ENCODE data around the gene FAP.

Gene FAP

DNA sequence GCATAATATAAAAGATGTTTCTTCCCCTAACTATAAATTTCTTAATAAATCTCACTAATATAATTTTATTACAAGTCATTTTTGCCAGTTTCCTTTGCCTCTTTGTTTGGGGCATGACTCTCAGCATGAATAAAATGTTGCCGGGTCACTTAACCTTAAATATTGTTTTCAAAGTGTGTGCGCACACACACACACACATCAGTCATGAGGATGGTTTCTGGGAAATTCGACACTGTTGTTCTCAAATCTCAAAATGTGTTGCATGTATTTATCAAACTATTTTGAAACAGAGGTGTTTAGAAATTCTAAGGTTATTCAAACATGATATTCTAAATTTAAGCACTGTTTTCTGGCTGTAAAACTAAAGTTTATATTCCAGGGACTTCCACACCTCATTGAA, 31.5 kb downstream of the FAP start:
- DNase-seq (ENCODE audit: low read depth in 1 of 2, low spot score in 1 of 2), result no peak
- TF ChIP-seq GABPA (IDR thresholded peaks at IDR 0.05; ENCODE audit: low read depth), result no peak
- TF ChIP-seq REST (IDR thresholded peaks at IDR 0.05; ENCODE audit: insufficient replicate concordance, low read depth), result no peak
- TF ChIP-seq CTCF (IDR thresholded peaks at IDR 0.05; ENCODE audit: insufficient read depth, low read length), result no peak
- TF ChIP-seq SPI1 (IDR thresholded peaks at IDR 0.05; ENCODE audit: borderline replicate concordance, low read depth), result no peak
- TF ChIP-seq POLR2AphosphoS5 (IDR thresholded peaks at IDR 0.05; ENCODE audit: low read depth), result no peak
- no peak overlapping the region for H3K27ac ChIP-seq (replicated peaks)
- H3K27me3 ChIP-seq (ENCODE audit: insufficient read depth, poor library complexity, severe bottlenecking), result no peaks in the 10 kb centered on the region
- H3K4me3 ChIP-seq (replicated peaks; ENCODE audit: insufficient read depth, low read length), result no peak overlapping the region

DNA sequence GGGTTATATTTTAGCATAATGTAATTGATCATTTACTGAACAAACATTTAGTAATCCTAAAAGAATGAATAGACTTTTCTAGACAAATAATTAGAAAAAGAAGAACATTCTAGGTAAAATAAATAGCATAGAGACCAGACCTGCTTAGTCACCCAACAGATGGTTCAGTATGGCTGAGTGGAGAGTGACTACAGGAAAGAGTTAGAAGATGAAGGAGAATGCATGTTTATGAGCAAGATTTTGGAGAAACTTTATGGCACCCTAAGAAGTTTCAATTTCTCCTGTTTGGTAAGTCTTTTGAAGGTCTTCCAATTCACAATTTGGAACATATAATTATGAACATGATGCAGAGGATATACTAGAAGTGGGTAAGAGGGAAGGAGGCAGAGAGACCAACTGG, 32.9 kb downstream of the FAP start:
- Histone ChIP-seq H3K27me3 (ENCODE audit: insufficient read depth, poor library complexity, severe bottlenecking) (no peaks in the 10 kb centered on the region), H3K4me3 (replicated peaks; ENCODE audit: insufficient read depth, low read length) (no peak overlapping the region), H3K27ac (replicated peaks) (no peak overlapping the region)
- no peak for DNase-seq (ENCODE audit: low read depth in 1 of 2, low spot score in 1 of 2)
- TF ChIP-seq REST (IDR thresholded peaks at IDR 0.05; ENCODE audit: insufficient replicate concordance, low read depth) (no peak), SPI1 (IDR thresholded peaks at IDR 0.05; ENCODE audit: borderline replicate concordance, low read depth) (no peak), CTCF (IDR thresholded peaks at IDR 0.05; ENCODE audit: insufficient read depth, low read length) (no peak), POLR2AphosphoS5 (IDR thresholded peaks at IDR 0.05; ENCODE audit: low read depth) (no peak), GABPA (IDR thresholded peaks at IDR 0.05; ENCODE audit: low read depth) (no peak)

GRCh38 chr2:162202203-162202602, 41.0 kb downstream of the FAP start:
- no peak for DNase-seq (ENCODE audit: low read depth in 1 of 2, low spot score in 1 of 2)
- no peak overlapping the region for H3K27ac ChIP-seq (replicated peaks)
- no peak overlapping the region for H3K4me3 ChIP-seq (replicated peaks; ENCODE audit: insufficient read depth, low read length)
- TF ChIP-seq POLR2AphosphoS5 (IDR thresholded peaks at IDR 0.05; ENCODE audit: low read depth) (no peak), REST (IDR thresholded peaks at IDR 0.05; ENCODE audit: insufficient replicate concordance, low read depth) (no peak), GABPA (IDR thresholded peaks at IDR 0.05; ENCODE audit: low read depth) (no peak), CTCF (IDR thresholded peaks at IDR 0.05; ENCODE audit: insufficient read depth, low read length) (no peak), SPI1 (IDR thresholded peaks at IDR 0.05; ENCODE audit: borderline replicate concordance, low read depth) (no peak)
- H3K27me3 ChIP-seq (ENCODE audit: insufficient read depth, poor library complexity, severe bottlenecking), result peaks cover 8% of the 10 kb centered on the region

All from HL-60 (cell line).